ENCODE measurements around the gene AATK. TPM values are rescaled to one million over a fixed set of nuclear protein-coding genes. Genes with fewer than 3 reads are reported as not detected.

Gene AATK
- total and polyA plus RNA-seq, 12 donors: 1.5 to 8.5 (median 6.2) TPM

GRCh38 chr17:81140695-81141094 lies 25.3 kb downstream of the AATK start:
- Histone ChIP-seq H3K27me3 (no peaks in the 10 kb centered on the region), H3K36me3 (no peaks in the 10 kb centered on the region), H3K9me3 (no peaks in the 10 kb centered on the region), H3K4me3 (no peak overlapping the region), H3K27ac (no peak overlapping the region), H3K4me1 (peaks cover 0 to 13% (median 9%) of the 10 kb centered on the region in 9 donors)
- ATAC-seq (no peak), DNase-seq (no peak)
- TF ChIP-seq CTCF (IDR thresholded peaks at IDR 0.05): no peak
- intact Hi-C loops (cut with DNase I): loop anchor here in 7 of 10 donors (2.0 to 10.0 kb wide), 9 partner anchors 54 to 394 kb away; partner anchors contain the start of gene CEP131 (in 1 of the 7)
- 92 to 94% methylated on average over 26 to 37 of the region's 37 CpGs for WGBS, 2 donors

- no peak for ATAC-seq
- DNase-seq: no peak
- no peaks in the 10 kb centered on the region for H3K9me3 ChIP-seq
- H3K27me3 ChIP-seq: no peaks in the 10 kb centered on the region
- no peak for TF ChIP-seq CTCF (IDR thresholded peaks at IDR 0.05)
- H3K4me3 ChIP-seq: no peak overlapping the region
- 75 to 79% methylated on average over 8 of the region's 8 CpGs for WGBS, 2 donors
- intact Hi-C loops (cut with DNase I): loop anchor here in 7 of 10 donors (2.0 to 10.0 kb wide), 9 partner anchors 55 to 395 kb away; partner anchors contain the start of gene CEP131 (in 1 of the 7)
- H3K36me3 ChIP-seq: no peaks in the 10 kb centered on the region
- peaks cover 0 to 13% (median 9%) of the 10 kb centered on the region in 9 donors for H3K4me1 ChIP-seq
- H3K27ac ChIP-seq: no peak overlapping the region
These were observed 26.0 kb downstream of the AATK start for GRCh38 chr17:81140018-81140417.

- DNase-seq (no peak), ATAC-seq (no peak)
- H3K27ac ChIP-seq: no peak overlapping the region
- no peaks in the 10 kb centered on the region for H3K36me3 ChIP-seq
- no peak for TF ChIP-seq CTCF (IDR thresholded peaks at IDR 0.05)
- H3K9me3 ChIP-seq: no peaks in the 10 kb centered on the region
- H3K4me3 ChIP-seq: no peak overlapping the region
- intact Hi-C loops (cut with DNase I): no loop called here
- peaks cover 0 to 13% (median 9%) of the 10 kb centered on the region in 9 donors for H3K4me1 ChIP-seq
- H3K27me3 ChIP-seq: no peaks in the 10 kb centered on the region
- 89 to 92% methylated on average over 8 of the region's 8 CpGs for WGBS, 2 donors
These were observed 26.6 kb downstream of the AATK start for GRCh38 chr17:81139428-81139827.

GRCh38 chr17:81138500-81138899 lies 27.5 kb downstream of the AATK start:
- Histone ChIP-seq H3K4me1 (peaks cover 0 to 13% (median 9%) of the 10 kb centered on the region in 9 donors), H3K27ac (no peak overlapping the region), H3K9me3 (no peaks in the 10 kb centered on the region), H3K27me3 (no peaks in the 10 kb centered on the region), H3K4me3 (no peak overlapping the region), H3K36me3 (no peaks in the 10 kb centered on the region)
- 93 to 97% methylated on average over 25 of the region's 25 CpGs for whole genome bisulfite sequencing, 2 donors
- ATAC-seq (no peak), DNase-seq (no peak)
- no peak for TF ChIP-seq CTCF (IDR thresholded peaks at IDR 0.05)
- intact Hi-C loops (cut with DNase I): no loop called here
